ENCODE measurements around the gene ARHGAP27. TPM values are rescaled to one million over a fixed set of nuclear protein-coding genes. Genes with fewer than 3 reads are reported as not detected.

ARHGAP27 gene
- total and polyA plus RNA-seq, 9 of the 15 experiments (the other 6 are each of a cell fraction or from before 2014, with no cell fraction given): 0.04 to 4.6 (median 2.1) TPM

- no peak for TF ChIP-seq ZNF511 (CRISPR knock-in tag; IDR thresholded peaks at IDR 0.05)
- TF ChIP-seq ZKSCAN3 (CRISPR knock-in tag; IDR thresholded peaks at IDR 0.05): no peak
- peak; percentile 100 for TF ChIP-seq SMARCC2 (IDR thresholded peaks at IDR 0.05; ENCODE audit: low read depth)
- peak in 1 of 2 experiments; percentile 9; a peak in 1 of 4 replicates for TF ChIP-seq RAD21 (CRISPR knock-in tag; conservative IDR thresholded peaks at IDR 0.05 in 1 of 2, IDR thresholded peaks at IDR 0.05 in 1 of 2)
- peak; percentile 97 for TF ChIP-seq STAT5A (IDR thresholded peaks at IDR 0.05; ENCODE audit: borderline replicate concordance, low read length)
- no peak for TF ChIP-seq SIRT6 (IDR thresholded peaks at IDR 0.05; ENCODE audit: low read depth, low read length)
- TF ChIP-seq RBM17 (IDR thresholded peaks at IDR 0.05; ENCODE audit: borderline replicate concordance, low read depth, low read length): no peak
- TF ChIP-seq RBBP5 (IDR thresholded peaks at IDR 0.05; ENCODE audit: borderline replicate concordance, insufficient read depth, low read length, poor library complexity, severe bottlenecking): peak; percentile 24
- TF ChIP-seq ASH1L (IDR thresholded peaks at IDR 0.05; ENCODE audit: borderline replicate concordance, low read depth, partially characterized antibody): no peak
- TF ChIP-seq NR0B1 (IDR thresholded peaks at IDR 0.05; ENCODE audit: partially characterized antibody): no peak
- TF ChIP-seq ARHGAP35 (IDR thresholded peaks at IDR 0.05; ENCODE audit: partially characterized antibody): no peak
- no peak for TF ChIP-seq HDGF (IDR thresholded peaks at IDR 0.05)
- no peak for TF ChIP-seq MIER1 (IDR thresholded peaks at IDR 0.05; ENCODE audit: low read depth)
- TF ChIP-seq RCOR1 (IDR thresholded peaks at IDR 0.05; ENCODE audit: borderline replicate concordance in 1 of 2, low read depth in 2 of 2, low read length in 2 of 2): peak; percentile 91 to 99; a peak in 3 of 4 replicates
- TF ChIP-seq TEAD4 (IDR thresholded peaks at IDR 0.05; ENCODE audit: low read length): peak; percentile 99
- TF ChIP-seq TEAD4 (CRISPR knock-in tag; IDR thresholded peaks at IDR 0.05; ENCODE audit: borderline replicate concordance): no peak
- TF ChIP-seq MNT (conservative IDR thresholded peaks at IDR 0.05): peak in 1 of 2 experiments; percentile 91; a peak in 3 of 4 replicates
These were observed 87.0 kb downstream of the ARHGAP27 start (continued) for GRCh38 chr17:45345554-45346215.
